HG03060 (cell line): ENCODE results near the gene ARHGAP30.
"Not testable (repeated sequence)": the region's sequence is repeated elsewhere in the genome, so short reads cannot be mapped to it uniquely, and the experiment has no call there.

Source experiments
- ATAC-seq: cut with Tn5 transposase; IDR thresholded peaks from one replicate; pipeline ENCODE4 v1.9.1; 2021; ENCODE audit warnings: low read depth, moderate number of reproducible peaks; ENCODE audit not compliant: unreplicated experiment

The ARHGAP30 gene, protein sequence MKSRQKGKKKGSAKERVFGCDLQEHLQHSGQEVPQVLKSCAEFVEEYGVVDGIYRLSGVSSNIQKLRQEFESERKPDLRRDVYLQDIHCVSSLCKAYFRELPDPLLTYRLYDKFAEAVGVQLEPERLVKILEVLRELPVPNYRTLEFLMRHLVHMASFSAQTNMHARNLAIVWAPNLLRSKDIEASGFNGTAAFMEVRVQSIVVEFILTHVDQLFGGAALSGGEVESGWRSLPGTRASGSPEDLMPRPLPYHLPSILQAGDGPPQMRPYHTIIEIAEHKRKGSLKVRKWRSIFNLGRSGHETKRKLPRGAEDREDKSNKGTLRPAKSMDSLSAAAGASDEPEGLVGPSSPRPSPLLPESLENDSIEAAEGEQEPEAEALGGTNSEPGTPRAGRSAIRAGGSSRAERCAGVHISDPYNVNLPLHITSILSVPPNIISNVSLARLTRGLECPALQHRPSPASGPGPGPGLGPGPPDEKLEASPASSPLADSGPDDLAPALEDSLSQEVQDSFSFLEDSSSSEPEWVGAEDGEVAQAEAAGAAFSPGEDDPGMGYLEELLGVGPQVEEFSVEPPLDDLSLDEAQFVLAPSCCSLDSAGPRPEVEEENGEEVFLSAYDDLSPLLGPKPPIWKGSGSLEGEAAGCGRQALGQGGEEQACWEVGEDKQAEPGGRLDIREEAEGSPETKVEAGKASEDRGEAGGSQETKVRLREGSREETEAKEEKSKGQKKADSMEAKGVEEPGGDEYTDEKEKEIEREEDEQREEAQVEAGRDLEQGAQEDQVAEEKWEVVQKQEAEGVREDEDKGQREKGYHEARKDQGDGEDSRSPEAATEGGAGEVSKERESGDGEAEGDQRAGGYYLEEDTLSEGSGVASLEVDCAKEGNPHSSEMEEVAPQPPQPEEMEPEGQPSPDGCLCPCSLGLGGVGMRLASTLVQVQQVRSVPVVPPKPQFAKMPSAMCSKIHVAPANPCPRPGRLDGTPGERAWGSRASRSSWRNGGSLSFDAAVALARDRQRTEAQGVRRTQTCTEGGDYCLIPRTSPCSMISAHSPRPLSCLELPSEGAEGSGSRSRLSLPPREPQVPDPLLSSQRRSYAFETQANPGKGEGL

DNA sequence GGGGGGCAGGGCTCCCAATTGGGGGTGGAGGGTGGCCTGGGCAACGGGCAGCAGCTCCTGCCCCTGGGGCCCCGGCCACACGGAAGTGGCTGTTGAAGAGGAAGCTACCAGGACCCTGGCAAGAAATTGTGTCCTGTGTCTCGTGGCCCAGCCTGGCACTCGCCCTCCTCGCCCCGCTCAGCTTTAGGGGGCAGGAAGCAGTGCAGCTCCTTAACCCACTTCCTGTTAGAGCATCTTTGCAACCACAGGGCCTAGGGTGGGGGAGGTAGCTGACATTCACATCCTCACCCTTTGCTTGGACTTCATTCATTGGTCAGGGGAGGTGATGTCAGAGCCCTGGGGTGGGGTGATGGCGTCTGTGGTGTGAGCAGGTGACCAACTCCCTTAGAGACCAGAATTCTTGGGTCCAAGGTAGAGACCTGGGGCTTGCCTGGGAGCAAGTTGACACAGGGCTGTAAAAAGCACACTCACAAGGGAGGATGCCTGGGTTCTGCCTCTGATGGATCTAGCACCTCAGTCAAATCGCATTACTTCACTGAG lies at the start of gene ARHGAP30:
Gene ARHGAP30, minus strand, starts transcription at position 161 of the 540 bp plus-strand sequence. CDS start 267 bp downstream, outside the sequence.
- ATAC-seq = peak; percentile 76

DNA sequence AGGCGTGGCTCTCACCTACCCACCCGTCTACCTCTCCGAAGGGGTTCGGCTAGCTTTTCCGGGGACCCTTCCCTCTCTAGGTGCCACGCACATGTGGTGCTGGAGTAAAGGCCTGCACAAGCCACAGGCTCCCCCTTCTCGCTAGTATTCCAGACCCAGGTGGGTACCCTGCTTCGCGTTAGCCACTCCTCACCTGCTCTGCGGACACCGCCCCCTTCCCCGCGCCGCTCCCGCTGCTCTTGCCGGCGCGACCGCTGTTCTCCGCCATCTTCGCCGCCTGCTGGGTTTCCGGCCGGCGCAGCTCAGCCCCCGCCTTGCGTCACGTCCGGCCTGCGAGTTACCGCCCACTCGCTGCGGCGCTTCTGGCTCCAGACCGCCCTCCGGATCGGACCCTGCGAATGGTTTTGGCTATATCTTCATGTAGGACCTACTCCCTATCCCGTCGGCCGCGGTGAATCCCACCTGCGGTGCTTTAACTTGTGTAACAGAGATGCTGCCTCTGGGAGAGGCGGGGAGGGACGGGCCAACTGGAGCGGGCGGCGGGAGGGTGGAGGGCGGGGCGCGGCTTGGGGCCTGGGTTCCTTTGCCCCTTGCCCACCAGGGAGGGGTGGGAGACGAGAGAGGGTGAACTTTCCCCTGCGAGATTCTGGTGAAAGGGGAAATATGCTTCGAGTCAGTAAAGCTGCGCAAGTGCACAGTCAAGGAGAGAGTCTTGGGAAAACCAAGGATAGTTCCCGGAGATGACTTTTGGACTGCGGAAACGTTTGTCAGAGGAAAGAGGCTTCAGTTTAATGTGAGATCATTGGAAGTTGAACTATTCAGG lies 48.3 kb upstream of the ARHGAP30 start, which contains the start of the genes NIT1 and PFDN2:
Gene NIT1, plus strand, starts transcription at position 347 of the 823 bp plus-strand sequence. Its CDS starts 72 bp downstream, at position 419.
Gene PFDN2, minus strand, starts transcription at position 279 of the 823 bp plus-strand sequence. Its CDS starts 11 bp downstream, at position 268.
- peak; percentile 46 for ATAC-seq

DNA sequence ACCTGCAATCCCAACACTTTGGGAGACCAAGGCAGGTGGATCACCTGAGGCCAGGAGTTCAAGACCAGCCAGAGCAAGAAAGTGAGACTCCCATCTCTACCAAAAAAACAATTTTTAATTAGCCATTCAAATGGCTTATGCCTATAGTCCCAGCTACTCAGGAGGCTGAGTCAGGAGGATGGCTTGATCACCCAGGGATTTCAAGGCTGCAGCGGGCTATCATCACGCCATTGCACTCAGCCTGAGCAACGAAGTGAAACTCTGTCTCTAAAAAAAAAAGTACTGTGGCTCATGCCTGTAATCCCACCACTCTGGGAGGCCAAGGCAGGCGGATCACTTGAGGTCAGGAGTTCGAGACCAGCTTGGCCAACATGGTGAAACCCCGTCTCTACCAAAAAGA lies 46.3 kb upstream of the ARHGAP30 start:
- ATAC-seq = not testable (repeated sequence)

DNA sequence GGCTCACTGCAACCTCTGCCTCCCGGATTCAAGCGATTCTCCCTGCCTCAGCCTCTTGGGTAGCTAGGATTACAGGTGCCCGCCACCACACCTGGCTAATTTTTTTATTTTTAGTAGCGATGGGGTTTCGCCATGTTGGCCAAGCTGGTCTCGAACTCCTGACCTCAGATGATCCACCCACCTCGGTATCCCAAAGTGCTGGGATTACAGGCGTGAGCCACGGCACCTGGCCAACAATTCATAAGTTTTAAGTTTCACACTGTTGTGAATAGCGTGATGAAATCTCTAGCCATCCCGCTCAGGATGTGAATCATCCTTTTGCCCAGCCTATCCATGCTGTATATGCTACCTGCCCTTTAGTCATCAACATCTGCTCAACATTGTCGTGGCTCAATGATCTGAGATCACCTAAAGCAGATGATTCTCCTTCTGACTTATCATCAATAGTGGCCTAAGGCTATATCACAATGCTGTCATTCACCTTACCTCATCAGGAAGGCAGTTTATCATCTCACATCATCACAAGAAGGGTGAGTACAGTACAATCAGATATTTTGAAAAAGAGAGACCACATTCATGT lies 45.5 kb upstream of the ARHGAP30 start:
- no peak for ATAC-seq

DNA sequence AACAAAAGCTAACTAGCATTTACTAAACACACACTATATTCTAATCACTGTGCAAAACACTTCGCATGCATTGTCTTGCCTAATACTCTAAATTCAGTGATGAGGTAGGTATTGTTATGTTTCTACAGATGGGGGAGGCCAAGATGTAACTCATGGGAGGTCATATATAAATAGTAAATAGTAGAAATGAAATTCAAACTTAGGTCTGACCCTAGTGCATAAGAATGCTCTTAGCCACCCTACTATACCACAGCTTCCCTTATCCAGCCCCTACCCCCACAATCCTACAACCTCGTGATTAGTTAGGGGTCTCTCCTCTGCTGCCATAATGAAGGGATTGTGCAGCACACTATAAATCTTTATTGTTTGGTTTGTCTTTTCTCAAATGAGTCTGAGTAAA lies 44.9 kb upstream of the ARHGAP30 start:
- no peak for ATAC-seq

DNA sequence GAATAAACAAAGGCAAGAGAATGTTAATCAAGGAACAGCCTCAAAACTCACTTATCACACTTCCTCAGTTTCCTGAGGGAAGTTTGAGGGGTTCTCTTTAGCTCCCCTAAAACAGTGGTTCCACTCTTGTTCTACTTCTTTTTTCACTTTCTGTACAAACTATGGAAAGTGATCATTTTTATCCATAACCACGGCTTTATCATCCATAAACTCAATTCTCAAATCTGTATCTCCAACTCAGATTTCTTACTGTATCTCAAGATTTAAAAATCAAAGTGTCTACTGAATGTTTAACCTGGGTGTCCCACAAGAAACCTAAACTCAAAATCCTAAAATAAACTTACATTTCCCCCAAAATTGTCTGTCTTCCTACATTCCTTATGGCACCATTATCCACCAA lies 44.2 kb upstream of the ARHGAP30 start:
- no peak for ATAC-seq

DNA sequence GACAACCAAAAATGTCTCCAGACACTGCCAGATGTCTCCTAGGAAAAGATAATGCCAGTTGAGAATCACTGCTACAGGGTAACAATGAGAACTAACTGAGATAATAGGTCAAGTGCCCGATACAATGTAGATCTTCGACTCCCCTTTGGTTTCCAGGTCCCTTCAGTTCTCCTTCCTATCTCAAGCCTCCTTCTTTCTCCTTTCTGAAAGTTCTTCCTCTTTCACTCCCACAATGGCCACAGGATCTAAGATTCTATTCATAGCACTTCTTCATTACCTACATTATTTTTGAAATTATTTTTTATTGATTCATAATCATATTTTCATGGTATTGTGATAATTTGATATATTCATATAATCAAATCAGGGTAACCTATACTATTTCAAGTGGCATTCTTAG lies 41.8 kb upstream of the ARHGAP30 start:
- no peak for ATAC-seq

DNA sequence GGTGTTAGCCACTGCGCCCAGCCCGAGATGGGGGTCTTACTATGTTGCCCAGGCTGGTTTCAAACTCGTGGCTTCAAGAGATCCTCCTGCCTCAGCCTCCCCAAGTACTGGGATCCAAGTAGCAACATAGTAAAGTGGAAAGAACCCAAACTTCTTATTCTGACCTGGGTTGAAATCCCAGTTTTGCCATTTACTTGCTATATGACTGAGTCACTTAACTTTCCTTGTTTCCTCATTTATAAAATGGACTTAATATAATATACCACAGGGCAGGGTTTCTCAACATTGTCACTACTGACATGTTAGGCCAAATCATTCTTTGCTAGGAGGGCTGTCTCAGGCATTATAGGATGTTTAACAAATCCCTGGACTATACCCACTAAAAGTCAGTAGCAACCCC lies 41.4 kb upstream of the ARHGAP30 start:
- ATAC-seq = no peak

DNA sequence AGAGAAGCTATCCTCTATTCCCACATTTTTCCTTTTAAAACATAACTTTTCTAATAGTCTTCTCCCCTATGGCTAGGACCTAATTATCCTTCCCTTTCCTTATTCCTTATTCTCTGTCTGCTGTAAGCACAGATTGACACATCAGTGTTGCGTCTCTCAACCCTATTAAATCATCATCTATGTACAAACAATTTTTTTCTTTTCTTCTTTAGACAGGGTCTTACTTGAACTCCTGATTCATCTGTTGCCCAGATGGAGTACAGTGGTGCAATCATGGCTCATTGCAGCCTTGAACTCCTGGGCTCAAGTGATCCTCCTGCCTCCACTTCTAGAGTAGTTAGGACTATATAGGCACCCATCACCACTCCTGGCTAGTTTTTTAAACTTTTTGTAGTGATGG lies 36.7 kb upstream of the ARHGAP30 start:
- ATAC-seq = no peak

DNA sequence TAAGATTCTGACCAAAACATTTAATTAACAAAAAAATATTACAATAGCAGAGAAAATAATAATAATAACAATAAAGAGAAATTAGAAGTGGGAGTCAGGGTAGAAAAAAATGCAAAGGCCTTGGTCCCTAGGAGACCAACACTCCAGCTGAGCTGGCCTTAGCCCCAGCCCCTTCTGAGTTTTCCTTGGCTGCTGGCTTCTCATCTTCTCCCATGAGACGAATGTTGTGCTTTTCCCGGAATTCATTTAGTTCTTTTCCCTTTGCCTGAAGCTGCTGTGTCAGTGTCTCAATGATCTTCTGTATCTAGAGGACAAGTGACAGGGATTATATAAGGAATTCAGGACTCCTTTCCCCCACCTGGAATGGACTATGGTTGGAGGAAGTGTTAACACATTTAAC lies 30.9 kb upstream of the ARHGAP30 start:
- no peak for ATAC-seq

DNA sequence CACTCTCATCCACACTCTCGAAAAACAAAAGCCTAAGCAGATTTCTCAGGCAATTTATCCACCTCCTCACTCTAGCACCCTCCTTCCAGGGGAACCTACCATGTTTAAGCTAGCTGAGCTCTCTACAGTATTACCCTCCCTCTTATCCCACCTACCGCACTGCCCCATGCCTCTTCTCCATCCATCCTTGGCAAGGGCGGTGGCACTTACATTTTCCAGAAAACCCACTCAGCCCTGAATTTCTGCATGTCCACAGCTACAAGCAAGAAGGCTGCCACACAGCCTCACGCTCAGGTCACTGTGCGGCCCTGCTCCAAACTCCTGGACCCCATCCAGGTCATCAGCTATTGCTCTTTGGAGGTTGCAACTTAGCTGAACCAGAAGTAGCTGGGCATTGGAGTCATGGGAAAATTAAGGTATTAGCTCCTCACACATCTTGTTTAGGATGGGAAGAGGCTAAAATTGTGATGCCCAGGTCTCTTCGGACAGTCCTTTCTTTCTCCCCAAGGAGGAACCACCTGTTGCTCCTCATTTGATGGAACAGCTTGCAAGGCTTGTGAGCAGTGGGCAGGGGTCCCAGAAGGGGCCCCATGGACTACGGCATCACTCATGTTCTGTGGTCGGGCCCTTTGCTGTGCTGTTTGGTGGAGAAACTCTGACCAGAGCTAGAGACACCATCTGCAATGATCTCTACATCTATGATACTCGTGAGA lies 29.6 kb upstream of the ARHGAP30 start:
- no peak for ATAC-seq

DNA sequence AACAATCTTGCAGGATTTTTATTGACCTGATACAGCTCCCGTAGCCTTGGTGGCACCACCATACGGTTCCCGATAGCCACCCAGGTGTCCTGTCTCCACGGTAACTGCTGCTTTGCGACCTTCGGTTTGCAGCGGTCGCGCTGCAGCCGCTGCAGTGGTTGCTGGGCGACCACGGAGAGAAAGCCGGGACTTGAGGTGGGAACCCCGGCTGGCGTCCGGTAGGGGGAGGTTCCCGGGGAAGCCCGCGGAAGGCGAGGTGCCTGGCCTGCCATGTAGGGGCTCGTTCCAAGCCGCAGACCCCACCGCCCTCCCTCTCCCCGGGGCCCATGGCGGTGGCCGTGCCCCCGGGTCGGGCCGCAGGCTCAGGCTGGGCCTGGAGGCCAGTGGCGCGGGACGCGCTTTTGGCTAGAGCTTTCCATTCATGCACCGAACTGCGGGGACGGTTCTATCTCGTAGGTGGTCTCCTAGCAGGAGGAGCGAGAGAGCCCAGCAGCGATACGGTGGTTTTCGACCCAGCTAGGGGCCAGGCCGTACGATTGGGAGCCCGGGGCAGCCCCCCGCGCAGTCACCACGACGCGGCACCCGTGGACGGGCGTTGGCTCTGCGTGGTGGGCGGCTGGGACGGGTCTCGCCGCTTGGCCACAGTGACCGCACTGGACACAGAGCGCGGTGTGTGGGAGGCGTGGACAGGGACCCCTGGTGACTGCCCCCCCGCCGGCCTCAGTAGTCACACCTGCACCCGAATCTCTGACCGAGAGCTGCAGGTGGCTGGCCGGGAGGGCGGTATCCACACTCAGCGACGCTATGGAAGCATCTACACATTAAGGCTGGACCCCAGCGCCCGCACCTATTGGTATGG lies 28.7 kb upstream of the ARHGAP30 start, which contains the start of gene KLHDC9:
Gene KLHDC9, plus strand, starts transcription at position 152 of the 859 bp plus-strand sequence. Its CDS starts 175 bp downstream, at position 327.
- ATAC-seq = peak; percentile 63

DNA sequence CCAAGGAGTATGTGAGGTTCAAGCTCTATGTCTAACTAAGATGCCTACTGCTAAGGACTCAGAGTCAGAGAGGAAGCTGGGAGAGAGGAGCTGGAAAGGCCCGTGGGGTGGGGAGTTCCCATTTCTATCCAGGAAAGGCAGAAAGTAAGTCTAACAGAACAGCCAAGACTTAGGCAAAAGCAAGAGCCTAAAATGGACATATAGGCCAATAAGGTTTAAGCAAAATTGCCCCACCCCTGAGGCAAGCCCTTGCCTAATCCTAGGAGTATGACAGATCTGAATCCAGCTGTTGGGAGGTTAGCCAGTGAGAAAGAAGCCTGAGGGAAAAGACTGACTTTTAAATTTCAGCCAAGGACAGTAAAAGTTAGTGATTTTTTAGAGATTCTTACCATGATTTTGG lies 26.8 kb upstream of the ARHGAP30 start:
- no peak for ATAC-seq

DNA sequence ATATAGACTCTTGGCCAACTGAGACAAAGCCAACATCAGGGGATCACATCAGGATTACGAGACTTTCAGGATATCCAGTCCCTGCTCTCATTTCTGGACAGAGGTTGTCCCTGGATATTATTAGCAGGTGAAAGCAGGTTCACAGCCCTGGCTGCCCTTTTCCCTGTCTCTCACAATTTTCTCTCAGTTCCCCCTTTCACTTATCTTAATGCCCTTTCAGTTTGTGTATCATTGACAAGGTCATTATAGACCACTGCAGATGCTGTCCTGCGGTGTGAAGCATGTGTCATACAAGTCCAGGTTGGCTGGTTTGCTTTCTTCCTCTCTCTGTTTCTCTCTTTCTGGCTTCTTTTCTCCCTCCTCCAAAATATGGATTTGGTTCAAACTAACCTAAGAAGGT lies 26.3 kb upstream of the ARHGAP30 start:
- ATAC-seq = no peak

DNA sequence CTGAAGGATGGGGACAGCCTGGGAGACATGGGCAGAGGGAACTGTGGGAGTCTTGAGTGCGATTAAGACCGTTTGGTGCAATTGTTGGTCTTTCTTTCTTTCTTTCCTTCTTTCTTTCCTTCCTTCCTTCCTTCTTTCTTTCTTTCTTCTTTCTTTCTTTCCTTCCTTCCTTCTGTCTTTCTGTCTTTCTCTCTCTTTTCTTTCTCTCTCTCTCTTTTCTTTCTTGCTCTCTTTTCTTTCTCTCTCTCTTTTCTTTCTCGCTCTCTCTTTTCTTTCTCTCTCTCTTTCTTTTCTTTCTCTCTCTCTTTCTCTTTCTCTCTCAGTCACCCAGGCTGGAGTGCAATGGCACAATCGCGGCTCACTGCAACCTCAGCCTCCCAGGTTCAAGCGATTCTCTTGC lies 25.5 kb upstream of the ARHGAP30 start:
- no peak for ATAC-seq

DNA sequence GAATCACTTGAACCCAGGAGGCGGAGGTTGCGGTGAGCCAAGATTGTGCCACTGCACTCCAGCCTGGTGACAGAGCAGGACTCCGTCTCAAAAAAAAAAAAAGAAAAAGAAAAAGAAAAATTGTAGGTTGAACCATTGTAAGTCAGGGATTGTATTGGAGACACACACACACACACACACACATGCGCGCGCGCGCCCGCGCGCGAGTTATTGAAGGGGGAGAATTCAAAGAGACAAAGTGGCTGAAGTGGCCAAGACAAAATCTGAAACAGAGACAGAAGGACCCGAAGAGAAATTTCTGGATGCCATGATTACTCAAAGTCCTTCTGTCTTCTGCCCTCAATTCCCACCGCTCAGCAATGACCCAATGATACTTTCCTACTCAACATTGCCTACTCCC lies 24.8 kb upstream of the ARHGAP30 start:
- ATAC-seq = no peak

DNA sequence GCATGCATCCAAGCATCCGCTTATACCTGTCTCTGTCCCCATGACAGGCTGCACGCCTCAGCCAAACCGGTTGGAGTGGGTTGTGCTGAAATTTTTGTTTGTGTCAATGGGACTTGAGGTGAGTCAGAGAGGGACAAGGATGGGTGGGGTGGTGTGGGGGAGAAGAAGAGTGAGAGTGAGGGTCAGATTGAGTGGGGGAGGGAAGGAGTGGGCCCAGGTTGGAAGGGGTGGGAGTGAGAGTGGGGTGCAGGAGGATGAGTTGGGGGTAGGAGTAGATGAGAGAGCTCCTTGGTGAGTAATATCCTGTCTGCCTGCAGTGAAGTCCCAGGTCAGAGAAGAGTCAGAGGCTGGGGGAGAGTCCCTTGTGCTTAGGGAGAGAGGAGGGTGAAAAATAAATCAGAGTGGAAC lies 22.9 kb upstream of the ARHGAP30 start:
- ATAC-seq = no peak
